Mammary epithelial cell (primary cell): ENCODE data around the gene RASSF5.

Experiments used
- CTCF ChIP-seq, 2 donors: IDR thresholded peaks in 1 of 2; conservative IDR thresholded peaks in 1 of 2; 2 replicates each; pipeline ENCODE4 v1.5.1; 2011 to 2012; ENCODE audit warnings: inconsistent platforms in 2 of 2, low read length in 2 of 2, mild to moderate bottlenecking in 2 of 2, control low read depth in 1 of 2, low read depth in 1 of 2; ENCODE audit not compliant: insufficient read depth in 1 of 2; ENCODE audit errors: extremely low read depth in 1 of 2
- EZH2 ChIP-seq: IDR thresholded peaks from 2 replicates; pipeline ENCODE4 v1.6.1; 2012; ENCODE audit warnings: low read length, inconsistent platforms, borderline replicate concordance

GRCh38 chr1:206635978-206636345, 128.6 kb downstream of the RASSF5 start:
- TF ChIP-seq CTCF (conservative IDR thresholded peaks at IDR 0.05 in 1 of 2, IDR thresholded peaks at IDR 0.05 in 1 of 2; ENCODE audit: extremely low read depth in 1 of 2, insufficient read depth in 1 of 2, low read depth in 1 of 2, low read length in 2 of 2) (no peak), EZH2 (no peak)
